ENCODE results near the gene TCF15.

The TCF15 gene, protein sequence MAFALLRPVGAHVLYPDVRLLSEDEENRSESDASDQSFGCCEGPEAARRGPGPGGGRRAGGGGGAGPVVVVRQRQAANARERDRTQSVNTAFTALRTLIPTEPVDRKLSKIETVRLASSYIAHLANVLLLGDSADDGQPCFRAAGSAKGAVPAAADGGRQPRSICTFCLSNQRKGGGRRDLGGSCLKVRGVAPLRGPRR

DNA sequence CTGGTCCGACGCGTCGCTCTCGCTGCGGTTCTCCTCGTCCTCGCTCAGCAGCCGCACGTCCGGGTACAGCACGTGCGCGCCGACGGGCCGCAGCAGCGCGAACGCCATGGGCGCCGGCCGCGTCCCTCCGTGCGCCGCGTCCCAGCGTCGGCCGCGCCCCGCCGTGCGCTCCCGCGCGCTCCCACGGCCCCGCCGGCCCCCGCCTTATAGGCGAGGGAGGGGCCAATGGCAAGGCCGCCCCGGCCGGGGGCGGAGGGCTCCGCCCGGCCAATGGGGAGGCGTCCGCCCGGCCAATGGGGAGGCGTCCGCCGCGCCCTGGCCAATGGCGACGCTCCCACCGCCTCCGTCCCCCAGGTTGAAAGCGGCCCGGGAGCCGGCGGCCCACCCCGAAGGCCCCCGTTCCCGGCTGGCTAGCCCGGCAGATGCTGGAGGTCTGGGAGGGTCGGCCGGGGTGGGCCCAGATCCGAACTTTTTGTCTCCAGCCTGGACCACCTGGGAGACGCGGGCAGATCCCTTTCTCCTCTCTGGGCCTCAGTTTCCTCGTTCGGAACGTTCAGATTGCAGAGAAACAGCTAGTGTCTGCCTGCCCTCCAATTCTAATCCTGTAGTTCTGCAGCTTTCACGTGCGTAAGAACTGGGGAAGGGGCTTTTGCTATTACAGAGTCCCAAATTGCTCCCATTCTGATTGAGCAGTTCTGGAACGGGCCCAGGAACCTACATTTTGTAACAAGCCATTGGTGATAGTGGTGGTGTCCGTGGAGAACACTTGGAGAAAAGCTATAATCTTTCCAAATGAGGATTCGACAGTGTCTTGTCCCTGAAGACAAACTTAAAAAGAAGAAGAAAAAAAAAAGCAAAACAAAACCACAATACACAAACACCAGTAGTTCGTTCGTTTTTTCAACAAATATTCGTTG is at the start of gene TCF15:
TSS of gene TCF15 (minus strand) at position 180 of the 917 bp plus-strand sequence. CDS start at position 108, 72 bp downstream.
- FAIRE-seq = no peak

DNA sequence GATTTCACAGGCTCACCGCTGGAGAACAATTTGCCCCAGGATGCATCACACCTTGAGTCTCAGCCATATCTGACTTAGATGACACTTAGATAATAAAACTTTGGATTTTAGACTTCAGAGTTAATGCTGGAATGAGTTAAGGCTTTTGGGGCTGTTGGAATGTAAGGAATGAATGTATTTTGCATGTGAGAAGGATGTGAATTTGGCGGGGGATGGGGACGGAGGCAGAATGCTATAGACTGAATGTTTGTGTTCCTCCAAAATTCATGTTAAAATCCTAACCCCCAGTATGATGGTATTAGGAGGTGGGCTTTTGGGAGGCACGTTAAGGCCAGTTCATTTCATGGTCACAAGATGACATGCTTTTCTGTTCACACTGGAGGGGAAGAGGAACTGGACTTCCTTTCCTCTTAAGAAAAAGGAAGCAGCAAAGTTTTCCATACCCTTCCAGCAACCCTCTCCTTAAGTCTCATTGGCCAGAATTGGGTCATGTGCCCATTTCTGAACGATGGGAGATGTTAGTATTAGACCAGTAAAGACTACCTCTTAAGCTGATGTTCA is 48.7 kb upstream of the TCF15 start:
- FAIRE-seq = no peak

DNA sequence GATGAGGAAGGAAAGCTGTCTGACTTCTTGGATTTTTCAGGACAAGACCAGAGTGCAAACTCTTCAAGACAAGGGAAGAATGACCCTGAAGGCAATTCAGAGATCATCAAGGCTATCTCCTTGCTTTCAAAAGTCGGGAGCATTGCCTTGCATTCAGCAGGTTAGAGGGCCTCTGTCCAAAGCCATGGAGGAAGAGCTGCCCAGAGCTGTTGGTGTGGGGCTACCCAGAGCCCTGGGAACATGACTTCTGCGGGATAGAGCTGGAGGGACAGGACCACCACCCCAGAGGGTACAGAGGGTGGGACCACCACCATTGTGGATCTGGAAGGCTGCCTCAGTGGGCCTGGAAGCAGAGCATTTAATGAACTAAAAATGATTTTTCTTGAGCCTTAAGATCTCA is 48.1 kb upstream of the TCF15 start:
- FAIRE-seq = no peak

DNA sequence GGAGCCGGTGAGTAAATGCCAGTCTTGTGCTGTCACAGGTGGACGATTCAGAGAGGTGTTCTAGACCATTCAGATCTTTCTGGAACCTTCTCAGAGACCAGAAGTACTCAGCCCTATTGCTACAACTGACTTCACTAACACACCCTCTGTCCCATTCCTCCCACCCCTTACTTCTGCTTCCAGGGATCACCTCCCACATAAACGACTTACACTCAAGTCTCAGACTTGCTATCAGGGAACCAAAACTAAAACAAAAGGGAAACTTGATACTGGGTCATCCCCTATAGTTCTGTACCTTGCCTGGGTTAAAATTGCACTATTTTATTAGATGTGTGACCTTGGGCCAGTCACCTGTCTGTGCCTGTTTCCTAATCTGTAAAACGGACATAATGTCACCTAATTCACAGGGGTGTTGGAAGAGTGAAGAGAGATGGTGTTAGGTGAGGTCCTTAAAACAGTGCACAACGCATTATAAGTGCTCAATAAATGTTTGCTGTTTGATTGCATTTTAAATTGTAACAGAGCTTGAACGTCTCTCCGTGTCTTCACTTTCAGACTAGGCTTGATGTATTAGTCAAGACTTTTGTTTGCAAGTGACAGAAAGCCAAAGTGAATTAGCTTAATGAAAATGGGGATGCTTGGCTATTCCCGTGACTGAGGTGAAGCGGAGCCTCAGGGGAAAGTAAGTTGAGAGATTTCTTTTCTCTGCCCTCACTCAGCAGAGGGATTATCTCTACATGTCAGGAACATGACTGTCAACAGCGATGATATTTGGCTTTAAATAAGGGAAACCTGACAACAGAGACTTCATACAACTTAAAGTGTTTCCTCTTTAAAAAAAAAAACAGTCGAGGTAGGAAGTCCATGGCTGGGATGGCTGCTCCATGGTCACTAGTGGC is 45.9 kb upstream of the TCF15 start:
- FAIRE-seq = no peak

DNA sequence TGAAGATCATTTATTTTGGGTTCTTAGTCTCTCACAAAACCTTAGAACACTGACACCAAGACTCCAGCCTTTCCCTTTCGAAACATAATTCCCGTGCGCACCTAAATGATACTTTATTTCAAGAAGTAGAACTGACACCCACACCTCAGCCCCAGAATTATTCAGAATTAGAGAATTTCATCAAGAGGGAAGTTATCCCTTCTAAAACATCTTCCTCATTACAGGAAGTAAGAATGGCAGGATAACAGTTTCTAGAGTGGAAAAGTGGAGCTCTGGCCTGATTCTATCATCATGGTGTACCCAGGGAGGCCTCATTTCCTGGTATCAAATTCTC is 44.3 kb upstream of the TCF15 start:
- FAIRE-seq = no peak

DNA sequence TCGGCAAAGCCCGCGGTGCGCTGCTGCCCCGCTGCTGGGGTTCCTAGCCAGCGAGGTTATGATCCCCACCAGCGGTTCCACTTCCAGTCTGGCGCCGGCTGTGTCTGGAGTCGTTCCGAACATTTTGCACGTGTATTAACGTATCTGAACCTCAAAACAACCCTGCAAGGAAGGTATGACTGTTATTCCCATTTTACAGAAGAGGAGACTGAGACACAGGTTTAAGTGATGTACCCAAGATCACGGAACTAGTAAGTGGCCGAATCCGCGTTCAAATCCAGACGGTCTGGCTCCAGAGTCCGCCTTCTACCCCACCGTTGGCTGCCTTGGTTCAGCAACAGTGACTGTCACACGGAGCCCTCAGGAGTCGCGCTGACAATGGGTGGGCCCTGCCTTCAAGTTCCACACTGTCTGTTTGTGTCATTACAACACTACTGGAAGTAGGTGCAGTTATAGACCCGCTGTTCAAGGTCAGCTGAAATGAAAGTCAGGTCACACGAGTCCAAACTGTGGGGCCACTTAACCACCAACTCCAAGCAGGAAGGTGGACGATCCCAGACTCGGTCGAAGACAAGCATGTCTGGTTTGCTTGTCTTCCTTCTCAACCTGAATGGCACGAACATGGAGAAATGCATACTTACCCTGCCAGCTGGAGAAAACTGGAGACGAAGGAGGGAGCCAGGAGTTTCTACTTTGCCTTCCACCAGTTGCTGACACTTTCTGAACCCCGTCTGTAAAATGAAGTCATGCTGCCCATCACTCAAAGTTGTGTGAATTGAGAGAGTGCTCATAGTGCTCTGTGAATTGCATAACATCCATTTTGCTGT is 43.7 kb upstream of the TCF15 start:
- no peak for FAIRE-seq

DNA sequence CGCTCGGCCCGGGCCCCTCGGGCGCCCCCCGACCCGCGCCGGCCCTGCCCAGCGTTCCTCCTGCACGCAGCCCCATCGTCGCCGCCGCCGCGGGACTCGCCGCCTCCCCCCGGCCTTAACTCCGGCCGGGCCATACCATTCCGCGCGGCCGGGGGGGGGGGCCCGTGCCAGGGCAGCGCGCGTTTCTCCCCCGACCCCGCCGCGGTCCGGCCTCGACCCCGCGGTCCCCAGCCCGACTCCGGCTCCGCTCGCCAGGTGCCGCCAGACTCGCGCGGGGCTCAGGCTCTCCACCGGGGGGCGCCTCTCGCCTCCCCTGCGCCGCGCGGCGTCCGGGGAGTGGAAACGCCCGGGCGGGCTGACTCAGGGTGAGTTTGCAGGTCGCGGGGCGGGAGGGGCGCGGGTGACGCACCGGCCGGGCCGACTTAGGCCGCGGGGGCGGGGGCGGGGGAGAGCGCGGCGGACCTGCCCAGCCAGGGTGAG is 43.0 kb upstream of the TCF15 start, which contains the start of gene SRXN1:
TSS of gene SRXN1 (minus strand) at position 91 of the 480 bp plus-strand sequence. CDS start at position 76, 15 bp downstream.
- FAIRE-seq = no peak

DNA sequence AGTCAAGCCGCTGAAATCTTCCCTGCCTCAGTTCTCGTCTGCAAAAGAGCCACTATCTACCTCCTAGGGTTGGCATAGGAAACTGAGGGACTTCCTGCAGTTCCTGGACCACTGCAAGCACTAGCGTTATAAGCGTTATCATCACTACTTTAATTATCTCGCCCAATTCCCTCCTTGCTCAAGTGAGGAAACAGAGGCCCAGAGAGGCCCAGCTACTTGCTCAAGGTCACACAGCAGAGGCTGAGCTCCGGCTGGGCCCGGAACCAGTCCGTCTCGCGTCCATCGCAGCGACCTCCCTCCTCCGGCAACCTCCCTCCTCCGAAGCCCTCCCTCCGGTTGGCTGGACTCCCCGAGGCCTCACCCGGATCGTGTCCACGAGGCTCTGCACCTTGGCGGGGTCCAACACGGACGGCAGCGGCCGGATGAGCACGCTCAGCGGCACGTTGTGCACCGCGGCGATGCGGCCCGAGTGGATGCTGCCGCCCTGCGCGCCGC is 42.6 kb upstream of the TCF15 start:
- no peak for FAIRE-seq

DNA sequence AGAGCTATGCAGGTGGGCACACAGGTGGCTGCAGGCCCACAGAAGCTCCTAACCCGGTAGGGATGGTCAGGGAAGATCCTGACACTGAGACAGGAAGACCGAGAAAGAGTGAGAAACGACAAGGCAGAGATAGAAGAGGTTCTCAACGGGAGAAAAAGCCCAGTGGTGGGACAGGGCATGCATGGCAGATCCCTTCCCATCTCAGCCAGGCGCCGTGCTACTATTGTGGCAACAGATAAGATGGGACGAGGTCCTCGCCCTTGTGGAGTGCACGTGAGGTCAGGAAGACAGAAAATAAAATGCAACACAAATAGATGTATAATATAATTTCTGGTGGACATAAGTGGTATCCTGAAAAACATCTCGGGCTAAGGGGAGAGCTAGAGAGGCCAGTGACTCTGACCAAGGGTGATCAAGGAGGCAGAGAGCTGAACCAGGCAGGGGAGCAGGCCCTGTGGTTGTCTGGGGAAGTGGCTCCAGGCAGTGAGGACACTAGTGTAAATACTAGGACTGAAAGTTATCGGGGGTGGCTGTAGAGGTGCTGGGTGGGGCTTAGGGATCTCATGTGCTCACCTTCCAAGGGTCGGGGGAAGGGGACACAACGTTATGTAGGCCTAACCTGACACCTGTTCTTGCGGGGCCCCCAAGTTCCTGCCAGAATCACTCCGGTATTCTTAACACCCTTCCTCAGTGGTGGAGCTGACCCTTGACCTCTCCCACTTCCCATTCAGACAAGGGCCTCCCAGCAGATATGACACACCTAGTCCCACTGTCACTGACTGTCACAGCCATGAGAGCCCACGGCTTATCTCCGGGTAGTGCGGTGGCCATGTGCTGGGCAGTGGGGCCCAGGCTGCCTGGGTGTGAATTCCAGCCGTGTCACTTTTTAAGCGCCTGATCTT is 41.9 kb upstream of the TCF15 start:
- FAIRE-seq = no peak

DNA sequence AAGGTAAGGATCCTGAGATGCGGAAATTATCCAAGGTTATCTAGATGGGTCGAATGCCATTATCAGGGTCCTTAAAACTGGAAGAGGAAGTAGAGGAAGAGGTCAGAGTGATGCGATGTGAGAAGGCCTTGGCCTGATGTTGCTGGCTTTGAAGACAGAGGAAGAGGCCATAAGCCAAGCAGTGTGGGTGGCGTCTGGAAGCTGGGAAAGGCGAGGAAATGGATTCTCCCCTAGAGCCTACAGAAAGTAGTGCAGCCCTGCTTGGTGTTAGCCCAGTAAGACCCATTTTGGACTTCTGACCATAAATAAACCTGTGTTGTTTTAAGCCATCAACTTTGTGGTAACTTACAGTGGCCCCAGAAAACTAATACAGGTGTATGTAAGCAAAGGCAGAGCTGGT is 40.8 kb upstream of the TCF15 start:
- no peak for FAIRE-seq

DNA sequence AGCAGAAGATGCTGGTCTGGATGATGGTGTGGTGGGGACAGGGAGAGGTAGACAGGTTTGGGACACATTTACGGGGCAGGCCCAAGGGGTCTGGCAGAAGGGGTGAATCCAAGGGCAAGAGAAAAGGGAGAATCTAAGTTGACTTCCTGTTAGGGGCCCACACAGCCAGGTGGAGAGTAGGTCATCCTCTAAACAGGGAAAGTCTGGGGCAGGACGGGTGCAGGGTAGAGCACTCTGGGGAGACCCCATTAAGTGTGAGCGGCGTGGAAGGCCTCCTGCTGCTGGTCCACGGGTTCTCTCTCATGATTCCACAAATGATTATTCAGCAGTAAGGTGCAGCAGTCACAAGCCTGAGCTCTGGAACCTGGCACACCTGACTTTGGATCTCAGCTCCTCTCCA is 40.2 kb upstream of the TCF15 start:
- FAIRE-seq = no peak

DNA sequence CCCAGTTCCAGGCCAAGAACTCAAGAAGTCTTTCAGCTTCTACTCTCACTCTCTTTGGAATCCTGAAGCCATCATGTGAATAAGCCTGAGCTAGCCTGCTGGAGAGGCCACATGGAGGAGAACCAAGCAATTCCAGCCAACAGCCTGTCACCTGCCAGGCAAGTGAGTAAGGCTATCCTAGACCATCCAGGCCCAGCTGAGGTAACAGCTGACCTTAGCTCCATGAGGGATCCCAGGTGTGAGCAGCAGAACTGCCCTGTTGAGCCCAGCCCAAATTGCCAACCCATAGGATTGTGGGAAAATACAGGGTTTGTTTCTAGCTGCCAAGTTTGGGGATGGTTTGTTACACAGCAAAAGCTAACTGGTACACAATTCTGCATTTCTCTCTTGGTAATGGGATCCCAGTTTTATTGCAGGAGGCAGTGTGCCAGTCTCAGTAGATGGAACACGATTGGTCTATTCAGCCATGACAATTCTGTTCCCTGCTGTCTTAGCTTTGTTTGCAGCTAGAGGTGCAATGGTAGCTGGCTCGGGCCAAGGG is 37.4 kb upstream of the TCF15 start:
- FAIRE-seq = no peak

DNA sequence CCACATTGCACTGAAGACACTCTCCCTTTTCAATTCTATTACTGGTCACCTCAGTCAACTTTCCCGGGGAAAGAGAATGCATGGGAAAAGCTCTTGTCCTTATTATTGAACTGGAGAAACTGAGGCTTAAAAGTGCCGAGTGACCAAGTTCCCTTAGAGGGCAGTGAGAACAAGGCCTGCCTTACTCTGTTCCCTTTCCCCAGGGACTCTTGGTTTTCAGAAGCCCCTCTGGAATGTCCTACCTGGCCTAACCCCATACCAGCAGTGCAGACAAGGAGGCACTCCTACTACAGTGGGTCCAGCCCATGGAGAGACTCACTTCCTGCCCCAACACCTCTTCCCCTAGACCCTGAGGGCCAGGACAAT is 36.7 kb upstream of the TCF15 start:
- no peak for FAIRE-seq

DNA sequence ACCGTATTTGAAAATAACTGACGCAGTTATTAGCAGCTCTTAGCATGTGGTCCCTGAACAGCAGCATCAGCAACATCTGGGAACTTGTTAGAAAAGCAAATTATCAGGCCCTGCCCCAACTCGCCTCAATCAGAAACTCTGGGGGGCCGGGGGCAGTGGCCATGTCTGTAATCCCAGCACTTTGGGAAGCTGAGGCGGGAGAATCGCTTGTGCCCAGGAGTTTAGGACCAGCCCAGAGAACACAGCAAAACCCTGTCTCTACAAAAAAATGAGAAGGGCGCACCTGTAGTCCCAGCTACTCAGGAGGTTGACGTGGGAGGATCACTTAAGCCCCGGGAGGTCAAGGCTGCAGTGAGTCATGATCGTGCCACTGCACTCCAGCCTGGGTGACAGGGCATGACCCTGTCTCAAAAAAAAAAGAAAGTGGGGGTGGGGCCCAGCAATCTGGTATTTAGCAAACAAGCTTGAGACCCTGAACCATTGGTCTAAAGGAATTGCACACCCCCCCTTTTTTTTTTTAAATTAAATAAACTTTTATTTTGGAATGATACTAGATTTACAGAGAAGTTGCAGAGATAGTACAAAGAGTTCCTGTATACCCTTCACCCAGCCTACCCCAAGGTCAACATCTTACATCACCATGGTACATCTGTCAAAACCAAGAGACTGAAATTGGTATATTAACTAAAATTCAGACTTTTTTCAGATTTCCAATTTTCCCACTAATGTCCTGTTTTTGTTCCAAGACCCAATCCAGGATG is 36.2 kb upstream of the TCF15 start:
- FAIRE-seq = no peak

DNA sequence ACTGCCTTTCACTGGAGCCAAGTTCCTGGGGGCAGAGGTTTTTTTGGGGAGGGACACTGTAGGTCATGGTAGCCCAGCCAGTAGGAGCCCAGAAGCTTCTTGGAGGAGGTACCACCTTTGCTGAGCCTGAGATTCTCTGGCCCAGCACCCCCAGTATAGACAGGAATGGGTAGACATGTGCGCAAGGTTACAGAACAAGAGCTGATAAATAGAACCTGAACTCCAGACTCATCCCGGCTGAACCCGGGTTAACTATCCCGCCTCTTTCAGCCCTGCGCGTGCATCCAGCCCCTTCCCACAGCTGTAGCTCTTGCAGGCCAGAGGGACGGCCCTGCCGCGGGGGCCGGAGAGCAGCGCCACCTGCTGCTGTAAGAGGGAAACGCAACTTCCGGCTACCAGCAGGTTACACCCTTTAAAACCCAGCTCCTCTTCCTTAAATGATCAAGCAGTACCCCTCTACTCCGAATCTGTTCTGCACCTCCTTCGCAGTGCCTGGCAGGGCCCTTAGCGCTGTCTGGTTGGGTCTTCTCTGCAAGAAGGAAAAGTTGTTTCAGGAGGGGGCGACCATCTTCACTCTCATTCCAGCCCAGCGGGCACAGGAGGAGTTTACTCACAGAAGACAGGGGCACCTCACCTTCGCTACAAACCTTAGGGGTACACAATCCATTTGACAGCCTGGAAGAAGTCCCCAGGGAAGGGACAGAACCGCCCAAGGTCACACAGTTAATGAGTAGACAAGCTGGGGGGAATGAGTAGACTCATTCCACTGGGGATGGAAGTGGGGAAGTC is 35.4 kb upstream of the TCF15 start:
- FAIRE-seq = peak; percentile 28

DNA sequence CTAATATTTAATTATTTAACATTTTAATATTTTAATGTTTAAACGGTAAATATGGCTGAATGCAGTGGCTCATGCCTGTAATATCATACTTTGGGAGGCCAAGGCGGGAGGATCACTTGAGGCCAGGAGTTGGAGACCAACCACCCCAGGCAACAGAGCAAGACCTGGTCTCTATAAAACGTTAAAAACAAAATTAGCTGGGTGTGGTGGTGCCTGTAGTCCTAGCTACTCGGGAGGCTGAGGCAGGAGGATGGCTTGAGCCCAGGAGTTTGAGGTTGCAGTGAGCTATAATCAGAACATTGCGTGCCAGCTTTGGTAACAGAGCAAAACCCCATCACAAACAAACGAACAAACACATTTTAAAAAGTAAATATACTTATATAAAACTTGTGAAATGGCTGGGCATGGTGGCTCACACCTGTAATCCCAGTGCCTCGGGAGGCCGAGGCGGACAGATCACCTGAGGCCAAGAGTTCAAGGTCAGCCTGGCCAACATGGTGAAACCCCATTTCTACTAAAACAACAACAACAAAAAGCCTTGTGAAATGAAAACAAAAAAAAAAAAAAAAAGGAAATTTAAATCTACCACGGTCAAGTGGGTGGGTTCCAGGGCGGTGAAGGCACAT is 34.7 kb upstream of the TCF15 start:
- no peak for FAIRE-seq

DNA sequence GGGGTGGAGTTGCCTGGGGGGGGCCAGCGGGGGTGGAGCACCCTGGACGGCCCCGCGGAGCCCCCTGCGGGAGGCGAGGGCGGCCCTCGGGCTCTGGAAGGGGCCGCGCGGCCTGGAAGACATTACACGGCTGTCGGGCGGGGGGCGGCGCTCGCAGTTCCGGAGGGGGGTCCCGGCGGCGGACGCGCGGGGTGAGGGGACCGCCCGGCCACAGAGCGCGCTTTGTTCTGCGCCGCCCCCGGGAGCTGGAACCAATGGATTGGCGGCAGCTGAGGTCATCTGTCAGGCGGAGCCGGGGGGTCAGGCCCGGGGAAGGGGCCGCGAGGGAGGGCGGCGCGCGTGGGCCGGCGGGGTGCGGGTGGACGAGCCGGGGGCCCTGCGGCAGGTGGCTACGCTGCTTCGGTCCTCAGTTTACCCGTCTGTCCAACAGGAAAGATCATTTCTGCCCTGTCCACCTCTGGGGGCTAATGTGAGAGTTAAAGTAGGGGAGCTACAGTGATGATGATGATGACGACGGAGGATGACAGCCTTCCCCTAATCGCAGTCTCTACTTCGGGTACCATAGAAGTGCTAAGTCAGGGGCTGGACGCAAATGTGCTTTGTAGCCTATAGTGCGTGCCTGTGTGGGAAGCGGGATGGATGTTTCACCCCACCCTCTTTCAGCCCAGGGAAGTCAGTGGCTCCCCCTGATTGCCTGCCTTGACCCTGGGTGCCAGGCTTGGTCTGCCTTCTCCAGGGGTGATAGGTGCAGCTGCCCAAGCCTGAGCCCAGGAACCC is 32.5 kb upstream of the TCF15 start:
- no peak for FAIRE-seq
